22Rv1 (cell line): ENCODE results near the gene BHLHE23.

Source experiments
- H3K27ac ChIP-seq: fragments of 450-650 bp; 2 replicates; pipeline ENCODE4 v1.5.1; 2017
- CTCF ChIP-seq: fragments of 450-650 bp; IDR thresholded peaks from 2 replicates; pipeline ENCODE4 v1.5.1; 2017; ENCODE audit warnings: mild to moderate bottlenecking
- ZFX ChIP-seq: fragments of 450-650 bp; IDR thresholded peaks from 2 replicates; pipeline ENCODE4 v1.6.1; 2017; ENCODE audit warnings: antibody characterized with exemption, borderline replicate concordance

Gene BHLHE23

GRCh38 chr20:63022501-63022900, 15.7 kb upstream of the BHLHE23 start:
- TF ChIP-seq ZFX = no peak
- no peak for TF ChIP-seq CTCF
- no peak overlapping the region for H3K27ac ChIP-seq

- H3K27ac ChIP-seq = no peak overlapping the region
- no peak for TF ChIP-seq CTCF
Measured at GRCh38 chr20:63021356-63022321, 14.9 kb upstream of the BHLHE23 start.

GRCh38 chr20:63020681-63021080, 13.9 kb upstream of the BHLHE23 start:
- TF ChIP-seq CTCF (no peak), ZFX (no peak)
- no peak overlapping the region for H3K27ac ChIP-seq

GRCh38 chr20:63017826-63018411, 11.2 kb upstream of the BHLHE23 start:
- TF ChIP-seq CTCF (no peak), ZFX (no peak)
- H3K27ac ChIP-seq = no peak overlapping the region

GRCh38 chr20:63017076-63017825, 10.5 kb upstream of the BHLHE23 start:
- TF ChIP-seq CTCF (no peak), ZFX (no peak)
- no peak overlapping the region for H3K27ac ChIP-seq

GRCh38 chr20:63016514-63017075, 9.8 kb upstream of the BHLHE23 start:
- TF ChIP-seq CTCF (no peak), ZFX (no peak)
- no peak overlapping the region for H3K27ac ChIP-seq
